ENCODE results near the gene KTI12. TPM values are rescaled to one million over a fixed set of nuclear protein-coding genes. Genes with fewer than 3 reads are reported as not detected.
A peak's percentile ranks its signal among the peaks of the same experiment; 100 is the strongest.

The KTI12 gene
- total RNA-seq, 1 donor = 12.7 TPM

DNA sequence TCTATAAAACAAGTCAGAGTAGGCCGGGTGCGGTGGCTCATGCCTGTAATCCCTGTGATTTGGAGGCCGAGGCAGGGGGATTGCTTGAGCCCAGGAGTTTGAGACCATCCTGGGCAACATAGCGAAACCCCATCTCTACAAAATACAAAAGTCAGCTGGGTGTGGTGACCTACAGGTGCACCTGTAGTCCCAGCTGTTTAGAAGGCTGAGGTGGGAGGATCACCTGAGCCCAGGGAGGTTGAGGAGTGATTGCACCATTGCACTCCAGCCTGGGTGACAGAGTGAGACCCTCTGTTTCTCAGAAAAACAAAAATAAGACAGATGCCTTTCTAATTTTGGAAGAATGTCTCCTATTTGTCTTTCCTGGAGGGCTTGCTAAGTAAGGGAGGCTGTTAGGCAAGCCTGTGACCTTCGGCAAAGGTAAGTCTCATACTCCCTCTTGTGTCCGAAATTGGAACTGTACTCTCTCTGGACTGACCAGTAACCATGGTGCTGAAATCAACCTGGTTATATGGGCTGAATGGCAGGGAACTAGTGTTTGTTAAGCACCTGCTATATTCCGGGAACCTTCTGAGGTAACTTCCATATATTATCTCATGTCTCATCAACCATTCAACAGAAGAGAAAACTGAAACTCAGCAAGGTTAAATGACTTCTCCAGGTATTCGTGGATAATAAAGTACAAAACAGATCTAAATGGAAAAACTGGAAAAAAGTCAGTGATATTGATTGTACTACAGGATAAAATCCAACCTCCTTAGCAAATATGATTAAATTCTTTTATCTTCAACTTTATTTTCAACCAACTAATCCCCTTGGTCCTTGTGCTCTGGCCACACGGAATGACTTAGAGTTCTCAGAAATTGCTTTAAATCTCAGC lies 31.3 kb downstream of the KTI12 start:
- peak; percentile 96 for DNase-seq (ENCODE audit: low read depth)
- no peak overlapping the region for H3K4me3 ChIP-seq (ENCODE audit: low read depth, low read length)
- TF ChIP-seq, protein P1, sequence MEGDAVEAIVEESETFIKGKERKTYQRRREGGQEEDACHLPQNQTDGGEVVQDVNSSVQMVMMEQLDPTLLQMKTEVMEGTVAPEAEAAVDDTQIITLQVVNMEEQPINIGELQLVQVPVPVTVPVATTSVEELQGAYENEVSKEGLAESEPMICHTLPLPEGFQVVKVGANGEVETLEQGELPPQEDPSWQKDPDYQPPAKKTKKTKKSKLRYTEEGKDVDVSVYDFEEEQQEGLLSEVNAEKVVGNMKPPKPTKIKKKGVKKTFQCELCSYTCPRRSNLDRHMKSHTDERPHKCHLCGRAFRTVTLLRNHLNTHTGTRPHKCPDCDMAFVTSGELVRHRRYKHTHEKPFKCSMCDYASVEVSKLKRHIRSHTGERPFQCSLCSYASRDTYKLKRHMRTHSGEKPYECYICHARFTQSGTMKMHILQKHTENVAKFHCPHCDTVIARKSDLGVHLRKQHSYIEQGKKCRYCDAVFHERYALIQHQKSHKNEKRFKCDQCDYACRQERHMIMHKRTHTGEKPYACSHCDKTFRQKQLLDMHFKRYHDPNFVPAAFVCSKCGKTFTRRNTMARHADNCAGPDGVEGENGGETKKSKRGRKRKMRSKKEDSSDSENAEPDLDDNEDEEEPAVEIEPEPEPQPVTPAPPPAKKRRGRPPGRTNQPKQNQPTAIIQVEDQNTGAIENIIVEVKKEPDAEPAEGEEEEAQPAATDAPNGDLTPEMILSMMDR (IDR thresholded peaks at IDR 0.05; ENCODE audit: insufficient read depth, low read length) = peak; percentile 97

DNA sequence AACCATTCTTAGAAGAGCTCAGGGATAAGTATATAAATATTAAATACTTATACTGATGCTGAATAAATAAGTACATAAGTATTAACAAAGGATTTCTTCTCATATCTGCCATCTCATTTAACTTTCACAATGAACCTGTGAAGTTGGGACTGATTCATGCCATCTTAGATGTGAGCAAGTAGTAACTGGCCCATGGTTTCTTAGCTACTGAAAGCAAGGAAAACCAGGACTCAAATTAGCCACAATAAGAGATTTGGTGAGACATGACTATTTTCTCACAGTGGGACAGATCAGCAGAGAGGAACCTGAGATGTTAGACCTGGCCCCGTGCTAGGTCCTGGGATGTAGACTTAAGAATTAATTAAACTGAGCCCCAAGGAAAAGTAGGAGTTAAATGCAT lies 34.9 kb downstream of the KTI12 start:
- H3K4me3 ChIP-seq (ENCODE audit: low read depth, low read length) = no peak overlapping the region
- TF ChIP-seq, protein P1 (IDR thresholded peaks at IDR 0.05; ENCODE audit: insufficient read depth, low read length) = no peak
- DNase-seq (ENCODE audit: low read depth) = no peak

DNA sequence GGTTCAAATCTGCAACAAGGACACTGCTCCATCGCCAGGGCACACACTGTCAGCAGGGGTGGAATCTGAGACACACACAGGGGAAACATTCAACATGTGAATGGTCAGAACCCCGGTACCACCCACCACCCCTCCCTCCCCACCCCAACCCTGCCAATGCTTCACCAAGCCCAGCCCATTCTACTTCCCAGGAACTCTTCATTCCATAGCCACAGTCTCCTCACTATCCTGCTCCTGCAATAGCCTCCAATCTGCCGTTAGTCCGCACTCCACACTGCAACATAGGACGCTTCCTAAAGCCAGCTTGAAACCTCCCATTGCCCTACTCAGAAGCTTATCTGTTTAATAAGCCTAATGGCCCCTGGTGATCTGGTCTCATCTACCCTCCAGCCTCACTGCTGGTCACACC lies 35.6 kb downstream of the KTI12 start:
- no peak for DNase-seq (ENCODE audit: low read depth)
- H3K4me3 ChIP-seq (ENCODE audit: low read depth, low read length) = no peak overlapping the region
- TF ChIP-seq, protein P1 (IDR thresholded peaks at IDR 0.05; ENCODE audit: insufficient read depth, low read length) = no peak

DNA sequence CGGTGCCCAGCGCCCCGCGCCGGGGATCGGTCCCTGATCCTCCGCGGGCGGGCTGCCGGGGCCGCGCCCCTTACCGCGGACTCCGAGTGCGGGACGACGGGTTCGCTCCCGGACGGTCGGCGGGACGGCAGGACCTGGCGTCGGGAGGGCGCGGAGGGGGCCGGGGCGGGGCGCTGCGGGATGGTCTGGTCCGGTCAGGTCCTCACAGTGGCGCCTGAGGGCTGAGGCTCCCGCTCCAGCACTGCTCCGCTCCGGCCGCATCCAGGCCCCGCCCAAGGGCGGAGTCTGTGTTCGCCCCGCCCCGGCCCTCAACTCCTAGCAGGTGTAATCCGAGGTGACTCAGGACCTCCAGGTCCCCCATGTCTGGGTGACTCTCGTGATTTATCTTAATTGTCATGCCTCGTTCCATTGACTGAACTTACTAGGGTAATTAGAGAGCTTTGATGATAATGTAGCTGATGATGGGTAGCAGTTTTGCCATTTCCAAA lies 43.1 kb downstream of the KTI12 start, which contains the start of gene RAB3B:
RAB3B (minus strand) TSS at position 223 of the 488 bp plus-strand sequence. CDS start 13,583 bp downstream, outside the sequence.
- peak within 1 kb of the TSS; percentile 69 for H3K4me3 ChIP-seq (ENCODE audit: low read depth, low read length)
- TF ChIP-seq, protein P1 (IDR thresholded peaks at IDR 0.05; ENCODE audit: insufficient read depth, low read length) = no peak
- peak; percentile 57 for DNase-seq (ENCODE audit: low read depth)

DNA sequence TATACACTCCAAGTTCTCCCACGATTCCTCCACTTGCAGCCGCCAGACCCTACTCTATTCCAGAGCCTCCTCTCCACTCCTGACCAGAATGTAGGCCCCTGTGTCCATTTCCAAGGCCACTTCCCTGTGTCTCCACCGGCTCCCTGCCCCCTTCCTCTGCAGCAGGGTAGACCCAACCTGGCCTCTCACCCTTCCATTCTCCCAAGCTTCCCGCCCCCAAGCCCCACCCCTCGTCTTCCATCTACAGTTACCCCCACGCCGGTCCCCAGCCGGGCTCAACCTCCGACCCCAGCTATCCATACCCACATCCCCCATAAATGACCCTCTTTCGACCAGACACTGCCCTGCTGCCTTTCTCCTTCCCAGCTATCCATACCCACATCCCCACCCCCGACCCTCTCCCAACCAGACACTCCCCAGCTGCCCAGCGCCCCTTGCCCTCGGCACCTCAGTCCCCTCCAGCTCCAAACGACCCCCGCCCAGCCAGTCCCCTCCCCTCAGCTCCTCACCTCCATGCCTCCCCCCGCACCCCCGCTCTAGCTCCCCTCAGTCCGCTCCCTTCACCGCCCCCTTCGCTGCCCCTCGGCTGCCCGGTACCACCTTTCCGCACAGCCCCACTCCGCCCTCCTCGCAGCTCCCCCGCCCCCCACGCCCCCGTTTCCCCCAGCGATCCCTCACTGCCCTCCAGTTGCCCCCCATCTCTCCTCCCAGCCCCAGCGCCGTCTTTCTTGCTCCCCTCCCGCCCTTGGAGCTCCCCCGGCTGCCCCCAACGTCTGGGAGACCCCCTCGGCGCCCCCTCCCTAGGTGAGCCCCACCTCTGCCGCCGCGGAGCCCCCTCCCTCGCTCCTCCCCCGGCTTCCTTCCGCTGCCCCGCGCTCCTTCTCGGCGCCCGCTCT lies 43.8 kb downstream of the KTI12 start:
- DNase-seq (ENCODE audit: low read depth) = no peak
- H3K4me3 ChIP-seq (ENCODE audit: low read depth, low read length) = peak overlapping the region; percentile 69
- TF ChIP-seq, protein P1 (IDR thresholded peaks at IDR 0.05; ENCODE audit: insufficient read depth, low read length) = no peak

DNA sequence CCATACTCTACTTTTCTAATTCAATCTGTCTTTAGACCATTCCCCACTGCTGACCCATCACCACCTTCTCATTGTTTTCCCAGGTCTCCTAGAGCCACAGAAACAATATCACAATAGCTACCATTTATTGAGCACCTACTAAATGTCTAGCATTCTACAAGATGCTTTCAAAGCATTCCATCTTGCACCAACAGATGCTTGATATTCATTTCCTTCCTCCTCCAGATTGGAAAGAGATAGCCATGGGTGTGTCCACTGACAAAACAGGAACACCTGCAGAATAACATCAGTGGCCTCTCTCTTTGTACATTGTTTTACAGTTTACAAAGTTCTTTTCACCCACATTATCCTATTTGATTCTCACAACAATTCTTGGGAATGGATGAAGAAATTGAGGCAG lies 45.4 kb downstream of the KTI12 start:
- no peak overlapping the region for H3K4me3 ChIP-seq (ENCODE audit: low read depth, low read length)
- no peak for DNase-seq (ENCODE audit: low read depth)
- TF ChIP-seq, protein P1 (IDR thresholded peaks at IDR 0.05; ENCODE audit: insufficient read depth, low read length) = no peak
